Fibroblast of lung (primary cell): ENCODE measurements around the gene TIMM22. TPM values are rescaled to one million over a fixed set of nuclear protein-coding genes. Genes with fewer than 3 reads are reported as not detected.

Experiments used
- DNase-seq, 2 donors: peaks; one replicate each; pipeline versions ENCODE4 v3.0.0 to v3.0.0-alpha.2; 2010; ENCODE audit warnings: low read depth in 2 of 2
- H2AFZ ChIP-seq: 2 replicates; pipeline ENCODE4 v1.5.1; 2012; ENCODE audit warnings: low read length, control low read depth, inconsistent platforms
- H3K27ac ChIP-seq: 2 replicates; pipeline ENCODE4 v1.5.1; 2011; ENCODE audit warnings: low read length, control low read depth; ENCODE audit not compliant: insufficient read depth
- H3K27me3 ChIP-seq: 2 replicates; pipeline ENCODE4 v1.5.1; 2011; ENCODE audit warnings: mild to moderate bottlenecking, low read length; ENCODE audit not compliant: control insufficient read depth, insufficient read depth
- H3K36me3 ChIP-seq: 2 replicates; pipeline ENCODE4 v1.5.1; 2011; ENCODE audit warnings: low read length; ENCODE audit not compliant: control insufficient read depth, insufficient read depth
- H3K4me1 ChIP-seq: 2 replicates; pipeline ENCODE4 v1.5.1; 2011; ENCODE audit warnings: low read length; ENCODE audit not compliant: control insufficient read depth, insufficient read depth; ENCODE audit errors: extremely low read depth
- H3K4me2 ChIP-seq: 2 replicates; pipeline ENCODE4 v1.5.1; 2011; ENCODE audit warnings: low read length, control low read depth; ENCODE audit not compliant: insufficient read depth; ENCODE audit errors: extremely low read depth
- H3K4me3 ChIP-seq, 4 experiments: fragments of 200-600 bp in 1 of 4; sonication (generic) in 1 of 4; replicated peaks in 1 of 4; 2 replicates each; pipeline ENCODE4 v1.5.1; 2011 to 2016; ENCODE audit warnings: low read length in 4 of 4, low read depth in 3 of 4, mild to moderate bottlenecking in 3 of 4, control low read depth in 2 of 4, inconsistent platforms in 1 of 4, mixed read lengths in 1 of 4; ENCODE audit not compliant: insufficient read depth in 1 of 4; ENCODE audit errors: control extremely low read depth in 1 of 4
- H3K79me2 ChIP-seq: 2 replicates; pipeline ENCODE4 v1.5.1; 2012; ENCODE audit warnings: mild to moderate bottlenecking, low read length, inconsistent platforms; ENCODE audit not compliant: control insufficient read depth, insufficient read depth
- H3K9ac ChIP-seq: 2 replicates; pipeline ENCODE4 v1.5.1; 2011; ENCODE audit warnings: mild to moderate bottlenecking, low read length, control low read depth; ENCODE audit not compliant: insufficient read depth
- H3K9me3 ChIP-seq: 2 replicates; pipeline ENCODE4 v1.5.1; 2012; ENCODE audit warnings: low read depth, low read length; ENCODE audit not compliant: control insufficient read depth, insufficient read depth
- H4K20me1 ChIP-seq: 2 replicates; pipeline ENCODE4 v1.5.1; 2011; ENCODE audit warnings: low read length; ENCODE audit not compliant: control insufficient read depth, insufficient read depth; ENCODE audit errors: extremely low read depth
- EZH2 ChIP-seq: IDR thresholded peaks from 2 replicates; pipeline ENCODE4 v1.5.1; 2012; ENCODE audit warnings: low read length, control low read depth, mild to moderate bottlenecking; ENCODE audit errors: missing control alignments
- polyA plus RNA-seq, 2 donors: library from polyadenylated mRNA; depleted of rRNA in 1 of 2; stranded (reverse) in 1 of 2; unstranded in 1 of 2; fragments of >200 nt; gene quantifications; 2 replicates each; pipeline ENCODE4 v1.2.1, GENCODE V29; 2011 to 2012; ENCODE audit warnings: missing spikeins in 1 of 2
- total RNA-seq: library from RNA; depleted of rRNA; stranded (reverse); fragments of >200 nt; gene quantifications from 2 replicates; pipeline ENCODE4 v1.2.1, GENCODE V29; 2014
- TF ChIP-seq, protein P1 (sequence below), 2 donors: IDR thresholded peaks in 1 of 2; conservative IDR thresholded peaks in 1 of 2; 1 replicate in 1 of 2; 2 replicates in 1 of 2; pipeline ENCODE4 v1.5.1; 2011 to 2012; ENCODE audit warnings: low read length in 2 of 2, control low read depth in 1 of 2, inconsistent platforms in 1 of 2, low read depth in 1 of 2, mild to moderate bottlenecking in 1 of 2

TIMM22 gene
- total and polyA plus RNA-seq, 2 donors (not counting 1 experiment from before 2014, with no cell fraction given) = 13.4 to 17.4 TPM

- no peaks in the 10 kb centered on the region for H3K9me3 ChIP-seq
- H3K4me2 ChIP-seq = no peak overlapping the region
- no peaks in the 10 kb centered on the region for H3K36me3 ChIP-seq
- H3K4me1 ChIP-seq = peaks cover 2% of the 10 kb centered on the region
- H3K27ac ChIP-seq = no peak overlapping the region
- no peak for TF ChIP-seq EZH2
- TF ChIP-seq, protein P1, sequence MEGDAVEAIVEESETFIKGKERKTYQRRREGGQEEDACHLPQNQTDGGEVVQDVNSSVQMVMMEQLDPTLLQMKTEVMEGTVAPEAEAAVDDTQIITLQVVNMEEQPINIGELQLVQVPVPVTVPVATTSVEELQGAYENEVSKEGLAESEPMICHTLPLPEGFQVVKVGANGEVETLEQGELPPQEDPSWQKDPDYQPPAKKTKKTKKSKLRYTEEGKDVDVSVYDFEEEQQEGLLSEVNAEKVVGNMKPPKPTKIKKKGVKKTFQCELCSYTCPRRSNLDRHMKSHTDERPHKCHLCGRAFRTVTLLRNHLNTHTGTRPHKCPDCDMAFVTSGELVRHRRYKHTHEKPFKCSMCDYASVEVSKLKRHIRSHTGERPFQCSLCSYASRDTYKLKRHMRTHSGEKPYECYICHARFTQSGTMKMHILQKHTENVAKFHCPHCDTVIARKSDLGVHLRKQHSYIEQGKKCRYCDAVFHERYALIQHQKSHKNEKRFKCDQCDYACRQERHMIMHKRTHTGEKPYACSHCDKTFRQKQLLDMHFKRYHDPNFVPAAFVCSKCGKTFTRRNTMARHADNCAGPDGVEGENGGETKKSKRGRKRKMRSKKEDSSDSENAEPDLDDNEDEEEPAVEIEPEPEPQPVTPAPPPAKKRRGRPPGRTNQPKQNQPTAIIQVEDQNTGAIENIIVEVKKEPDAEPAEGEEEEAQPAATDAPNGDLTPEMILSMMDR (conservative IDR thresholded peaks at IDR 0.05 in 1 of 2, IDR thresholded peaks at IDR 0.05 in 1 of 2; ENCODE audit: low read depth in 1 of 2, low read length in 2 of 2) = no peak
- no peak overlapping the region for H2AFZ ChIP-seq
- no peaks in the 10 kb centered on the region for H3K27me3 ChIP-seq
- no peak overlapping the region for H3K4me3 ChIP-seq
- DNase-seq = peak in 1 of 2 donors; percentile 40
- no peak overlapping the region for H3K9ac ChIP-seq
- no peaks in the 10 kb centered on the region for H4K20me1 ChIP-seq
- H3K79me2 ChIP-seq = peaks cover 20% of the 10 kb centered on the region
Measured at GRCh38 chr17:964876-965275, 32.1 kb upstream of the TIMM22 start.

GRCh38 chr17:965311-965989, 31.5 kb upstream of the TIMM22 start:
- H3K27me3 ChIP-seq = no peaks in the 10 kb centered on the region
- no peaks in the 10 kb centered on the region for H4K20me1 ChIP-seq
- DNase-seq = peak; percentile 22 to 67
- H3K4me2 ChIP-seq = no peak overlapping the region
- peaks cover 2% of the 10 kb centered on the region for H3K4me1 ChIP-seq
- no peak overlapping the region for H3K27ac ChIP-seq
- peaks cover 23% of the 10 kb centered on the region for H3K79me2 ChIP-seq
- TF ChIP-seq, protein P1 (conservative IDR thresholded peaks at IDR 0.05 in 1 of 2, IDR thresholded peaks at IDR 0.05 in 1 of 2; ENCODE audit: low read depth in 1 of 2, low read length in 2 of 2) = no peak
- no peak for TF ChIP-seq EZH2
- no peak overlapping the region for H3K4me3 ChIP-seq
- no peaks in the 10 kb centered on the region for H3K9me3 ChIP-seq
- H2AFZ ChIP-seq = no peak overlapping the region
- H3K36me3 ChIP-seq = no peaks in the 10 kb centered on the region
- no peak overlapping the region for H3K9ac ChIP-seq

DNA sequence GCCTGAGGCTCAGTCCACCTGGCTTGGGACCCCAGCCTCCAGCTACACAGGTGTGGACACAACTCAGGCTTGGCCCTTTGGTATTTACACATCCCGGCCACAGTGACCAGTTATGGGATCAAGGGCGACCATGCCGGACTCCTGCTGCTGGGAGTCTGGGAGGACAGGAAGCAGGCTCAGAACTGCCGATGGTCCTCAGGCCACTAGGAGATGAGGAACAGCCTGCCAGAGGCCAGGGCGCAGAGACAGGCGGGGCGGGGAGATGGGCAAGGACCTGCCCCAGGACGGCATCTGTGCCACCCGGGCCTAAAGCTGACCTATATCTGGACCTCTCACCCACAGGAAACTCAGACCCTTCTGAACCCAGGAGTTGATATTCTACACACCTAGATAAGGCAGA, 29.8 kb upstream of the TIMM22 start:
- H3K9me3 ChIP-seq = no peaks in the 10 kb centered on the region
- peaks cover 24% of the 10 kb centered on the region for H3K79me2 ChIP-seq
- no peak overlapping the region for H3K4me3 ChIP-seq
- H3K27ac ChIP-seq = no peak overlapping the region
- no peak for DNase-seq
- H3K36me3 ChIP-seq = no peaks in the 10 kb centered on the region
- no peak overlapping the region for H3K9ac ChIP-seq
- H3K4me1 ChIP-seq = peaks cover 2% of the 10 kb centered on the region
- no peak overlapping the region for H2AFZ ChIP-seq
- no peak overlapping the region for H3K4me2 ChIP-seq
- H3K27me3 ChIP-seq = no peaks in the 10 kb centered on the region
- TF ChIP-seq, protein P1 (conservative IDR thresholded peaks at IDR 0.05 in 1 of 2, IDR thresholded peaks at IDR 0.05 in 1 of 2; ENCODE audit: low read depth in 1 of 2, low read length in 2 of 2) = no peak
- no peak for TF ChIP-seq EZH2
- no peaks in the 10 kb centered on the region for H4K20me1 ChIP-seq
